CD4-positive, CD25-positive, alpha-beta regulatory T cell (primary cell): ENCODE measurements around the gene LGALS3. TPM values are rescaled to one million over a fixed set of nuclear protein-coding genes. Genes with fewer than 3 reads are reported as not detected.
A peak's percentile ranks its signal among the peaks of the same experiment; 100 is the strongest.

Source experiments
- ATAC-seq, 2 donors: fragments of 150-1000 bp; cut with Tn5 transposase; one replicate each; pipeline ENCODE4 v1.10.0; 2021; ENCODE audit warnings: low read depth in 2 of 2, moderate number of reproducible peaks in 2 of 2, moderate library complexity in 1 of 2
- DNase-seq, 3 donors: peaks; one replicate each; pipeline versions ENCODE4 v3.0.0 to v3.0.0-alpha.2; 2012 to 2022; ENCODE audit warnings: mixed read lengths in 1 of 3
- H3K27ac ChIP-seq: one replicate; pipeline ENCODE4 v1.7.0; 2013; ENCODE audit warnings: mild to moderate bottlenecking, low read length; ENCODE audit not compliant: insufficient read depth, poor library complexity, severe bottlenecking
- H3K27me3 ChIP-seq: one replicate; pipeline ENCODE4 v1.7.0; 2013; ENCODE audit warnings: low read length; ENCODE audit not compliant: control insufficient read depth, insufficient read depth
- H3K36me3 ChIP-seq: one replicate; pipeline ENCODE4 v1.7.0; 2013; ENCODE audit warnings: mild to moderate bottlenecking, low read length, moderate library complexity; ENCODE audit not compliant: control insufficient read depth, insufficient read depth
- H3K4me1 ChIP-seq: 2 replicates; pipeline ENCODE4 v1.7.0; 2013; ENCODE audit warnings: mild to moderate bottlenecking, low read length; ENCODE audit not compliant: insufficient read depth, control insufficient read depth, poor library complexity, severe bottlenecking
- H3K4me3 ChIP-seq: one replicate; pipeline ENCODE4 v1.7.0; 2013; ENCODE audit warnings: low read depth, mild to moderate bottlenecking, low read length, moderate library complexity
- H3K9me3 ChIP-seq, 2 experiments: 1 replicate in 1 of 2; 2 replicates in 1 of 2; pipeline ENCODE4 v1.7.0; 2013; ENCODE audit warnings: low read length in 2 of 2, mild to moderate bottlenecking in 1 of 2, moderate library complexity in 1 of 2; ENCODE audit not compliant: control insufficient read depth in 2 of 2
- H3K27ac Mint-ChIP-seq, 3 donors: one replicate each; pipeline ENCODE4 v1.8.0; 2020 to 2022; ENCODE audit warnings: mild to moderate bottlenecking in 3 of 3, mixed read lengths in 3 of 3, moderate library complexity in 2 of 3
- H3K27me3 Mint-ChIP-seq: one replicate; pipeline ENCODE4 v1.8.0; 2022; ENCODE audit warnings: mild to moderate bottlenecking, mixed read lengths
- H3K36me3 Mint-ChIP-seq: one replicate; pipeline ENCODE4 v1.8.0; 2020; ENCODE audit warnings: mixed read lengths
- H3K4me1 Mint-ChIP-seq, 4 donors: one replicate each; pipeline ENCODE4 v1.8.0; 2020 to 2022; ENCODE audit warnings: mixed read lengths in 4 of 4, mild to moderate bottlenecking in 1 of 4
- H3K4me3 Mint-ChIP-seq, 4 donors: one replicate each; pipeline ENCODE4 v1.8.0; 2020 to 2022; ENCODE audit warnings: mild to moderate bottlenecking in 4 of 4, mixed read lengths in 4 of 4, moderate library complexity in 3 of 4
- H3K9me3 Mint-ChIP-seq, 7 donors: one replicate each; pipeline ENCODE4 v1.8.0; 2020 to 2022; ENCODE audit warnings: mixed read lengths in 7 of 7, mild to moderate bottlenecking in 3 of 7, moderate library complexity in 2 of 7
- polyA plus RNA-seq, 4 donors: library from polyadenylated mRNA; unstranded; fragments of 300-500 nt; fragmentation: Illumina TruSeq; gene quantifications; one replicate each; pipeline ENCODE4 v1.2.3, GENCODE V29; 2021
- total RNA-seq: library from RNA; stranded (reverse); gene quantifications from one replicate; pipeline ENCODE4 v1.2.3, GENCODE V29; 2022

LGALS3 gene
- total and polyA plus RNA-seq, 5 donors from 2014 or later = 58.6 to 313 (median 182) TPM

DNA sequence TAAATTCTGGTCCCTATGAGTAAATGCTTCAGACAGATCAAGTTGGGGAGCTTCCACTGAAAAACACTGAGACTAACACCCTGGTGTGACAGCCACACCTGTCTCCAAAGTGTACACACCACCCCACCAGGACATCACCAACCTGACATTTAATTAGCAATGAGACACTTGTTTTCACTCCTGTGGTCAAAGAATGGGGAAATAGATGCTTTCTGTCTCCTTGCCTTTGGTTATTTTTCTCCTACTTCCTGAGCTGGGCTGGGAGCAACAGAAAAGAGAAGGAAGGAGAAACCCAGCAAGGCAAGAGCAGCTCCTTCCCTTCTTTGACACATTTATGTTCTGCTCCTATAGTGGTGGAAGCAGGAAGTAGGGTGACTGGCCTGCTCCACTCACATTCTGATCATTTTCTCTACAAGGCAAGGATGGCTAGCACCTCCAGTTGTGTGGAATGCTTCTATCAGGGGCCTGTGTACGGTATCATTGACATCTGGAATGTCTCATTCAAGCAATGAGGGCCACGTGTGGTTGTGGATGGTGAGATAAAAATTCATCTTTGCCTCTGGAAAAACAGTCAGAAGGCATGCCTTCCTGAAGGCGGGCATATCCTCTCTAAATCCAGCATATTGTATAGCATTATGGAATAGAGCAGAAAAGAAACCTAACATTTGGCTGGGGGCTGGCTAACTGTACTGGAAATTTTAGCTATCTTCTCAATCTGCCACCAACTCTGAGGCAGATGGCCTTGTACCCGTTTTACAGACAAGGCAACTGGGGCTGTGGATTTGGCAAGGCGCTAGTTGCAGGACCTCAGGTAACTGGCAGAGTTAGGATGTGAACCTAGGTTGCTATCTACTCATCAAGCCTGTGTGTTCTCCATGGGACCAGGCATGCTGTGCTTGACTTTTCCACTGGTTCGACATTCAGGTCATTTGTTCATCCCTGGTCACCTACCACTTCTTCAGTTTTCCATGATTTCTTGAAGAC lies 24.8 kb upstream of the LGALS3 start:
- no peak for ATAC-seq
- peaks cover 4% of the 10 kb centered on the region for H3K36me3 Mint-ChIP-seq
- H3K27ac ChIP-seq = peak overlapping the region; percentile 86
- peaks cover 2 to 5% of the 10 kb centered on the region in 2 experiments for H3K9me3 ChIP-seq
- H3K4me1 ChIP-seq = peaks cover 53% of the 10 kb centered on the region
- peak overlapping the region; percentile 61 for H3K4me3 ChIP-seq
- H3K4me1 Mint-ChIP-seq = peaks cover 37 to 67% (median 54%) of the 10 kb centered on the region in 4 donors
- no peaks in the 10 kb centered on the region for H3K27me3 ChIP-seq
- peaks cover 0 to 8% (median 3%) of the 10 kb centered on the region in 7 donors for H3K9me3 Mint-ChIP-seq
- peak overlapping the region; percentile 98 to 99 (median 98) for H3K27ac Mint-ChIP-seq
- H3K27me3 Mint-ChIP-seq = no peaks in the 10 kb centered on the region
- peak in 1 of 3 donors; percentile 57 for DNase-seq
- H3K4me3 Mint-ChIP-seq = peak overlapping the region in 3 of 4 donors; percentile 49 to 76 (median 52)
- no peaks in the 10 kb centered on the region for H3K36me3 ChIP-seq

- ATAC-seq = no peak
- Mint-ChIP-seq H3K27ac (peak overlapping the region in 2 of 3 donors; percentile 82 to 94), H3K27me3 (no peaks in the 10 kb centered on the region), H3K36me3 (peaks cover 4% of the 10 kb centered on the region), H3K4me1 (peaks cover 32 to 53% (median 45%) of the 10 kb centered on the region in 4 donors), H3K9me3 (peaks cover 0 to 8% (median 3%) of the 10 kb centered on the region in 7 donors), H3K4me3 (peak overlapping the region in 1 of 4 donors; percentile 69)
- Histone ChIP-seq H3K36me3 (no peaks in the 10 kb centered on the region), H3K4me3 (no peak overlapping the region), H3K27me3 (no peaks in the 10 kb centered on the region), H3K4me1 (peaks cover 52% of the 10 kb centered on the region), H3K27ac (no peak overlapping the region), H3K9me3 (peaks cover 2 to 5% of the 10 kb centered on the region in 2 experiments)
- no peak for DNase-seq
These were observed 23.1 kb upstream of the LGALS3 start for GRCh38 chr14:55105991-55106390.

- Mint-ChIP-seq H3K36me3 (peaks cover 4% of the 10 kb centered on the region), H3K27ac (peak overlapping the region; percentile 87 to 88 (median 88)), H3K9me3 (peaks cover 0 to 8% (median 3%) of the 10 kb centered on the region in 7 donors), H3K4me1 (peaks cover 22 to 37% (median 34%) of the 10 kb centered on the region in 4 donors), H3K4me3 (peak overlapping the region; percentile 13 to 84 (median 38)), H3K27me3 (no peaks in the 10 kb centered on the region)
- DNase-seq = peak in 2 of 3 donors; percentile 24 to 72
- no peaks in the 10 kb centered on the region for H3K27me3 ChIP-seq
- peak overlapping the region; percentile 55 for H3K27ac ChIP-seq
- H3K9me3 ChIP-seq = peaks cover 2 to 5% of the 10 kb centered on the region in 2 experiments
- ATAC-seq = peak; percentile 65 to 78
- peaks cover 32% of the 10 kb centered on the region for H3K4me1 ChIP-seq
- H3K36me3 ChIP-seq = no peaks in the 10 kb centered on the region
- peak overlapping the region; percentile 30 for H3K4me3 ChIP-seq
These were observed 21.1 kb upstream of the LGALS3 start for GRCh38 chr14:55107766-55108554.

DNA sequence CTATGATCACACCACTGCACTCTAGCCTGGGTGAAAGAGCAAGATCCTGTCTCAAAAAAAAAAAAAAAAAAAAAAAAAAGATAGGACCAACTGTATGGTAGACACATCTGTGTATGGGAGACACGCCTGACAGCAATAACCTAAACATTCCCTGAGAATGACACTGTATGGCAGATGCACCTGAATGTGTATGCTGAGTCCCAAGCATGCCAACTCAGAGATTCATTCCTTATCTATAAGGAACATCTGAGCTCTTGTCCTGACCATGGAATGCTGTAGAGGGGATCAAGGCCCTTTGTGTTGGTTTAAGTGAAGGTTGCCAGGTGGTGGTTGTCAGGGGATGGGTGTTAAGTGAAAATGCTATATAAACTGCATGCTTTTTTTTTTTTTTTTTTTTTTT lies 19.2 kb upstream of the LGALS3 start:
- Mint-ChIP-seq H3K9me3 (peaks cover 0 to 2% (median 0%) of the 10 kb centered on the region in 7 donors), H3K27ac (no peak overlapping the region), H3K36me3 (no peaks in the 10 kb centered on the region), H3K4me1 (peaks cover 9 to 22% (median 18%) of the 10 kb centered on the region in 4 donors), H3K27me3 (no peaks in the 10 kb centered on the region), H3K4me3 (no peak overlapping the region)
- H3K36me3 ChIP-seq = no peaks in the 10 kb centered on the region
- H3K9me3 ChIP-seq = no peaks in the 10 kb centered on the region
- ATAC-seq (no peak), DNase-seq (no peak)
- H3K27me3 ChIP-seq = no peaks in the 10 kb centered on the region
- peaks cover 15% of the 10 kb centered on the region for H3K4me1 ChIP-seq
- H3K27ac ChIP-seq = no peak overlapping the region
- no peak overlapping the region for H3K4me3 ChIP-seq

DNA sequence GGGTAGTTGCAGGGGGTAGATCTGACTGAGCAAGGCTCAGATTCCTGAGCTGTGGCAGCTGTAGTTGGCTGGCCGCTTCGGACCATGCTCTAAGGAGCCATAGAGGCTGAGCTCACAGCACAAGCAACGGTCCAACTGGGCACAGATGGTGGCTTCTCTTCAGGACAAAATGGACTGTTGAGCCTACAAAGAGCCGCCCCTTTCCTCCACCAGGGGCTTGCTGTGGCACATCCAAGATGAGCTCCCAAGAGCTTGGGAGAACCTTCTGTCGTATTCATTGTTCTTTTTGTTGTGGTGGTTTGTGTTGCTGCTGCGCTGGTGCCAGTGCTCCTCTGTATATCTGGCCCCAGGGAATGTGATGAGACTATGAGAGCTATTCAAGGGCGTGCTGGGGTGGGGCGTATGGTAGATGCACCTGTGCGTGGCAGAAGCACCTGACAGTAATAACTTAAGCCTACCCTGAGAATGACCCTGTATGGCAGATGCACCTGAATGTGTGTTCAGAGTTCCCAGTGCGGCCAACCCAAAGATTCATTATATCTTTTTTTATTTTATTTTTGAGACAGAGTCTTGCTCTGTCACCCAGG lies 17.8 kb upstream of the LGALS3 start:
- H3K9me3 ChIP-seq = no peaks in the 10 kb centered on the region
- Mint-ChIP-seq H3K27me3 (peaks cover 4% of the 10 kb centered on the region), H3K4me3 (no peak overlapping the region), H3K27ac (no peak overlapping the region), H3K9me3 (peaks cover 0 to 2% (median 0%) of the 10 kb centered on the region in 7 donors), H3K4me1 (peaks cover 9 to 16% (median 13%) of the 10 kb centered on the region in 4 donors), H3K36me3 (no peaks in the 10 kb centered on the region)
- no peaks in the 10 kb centered on the region for H3K36me3 ChIP-seq
- no peak overlapping the region for H3K4me3 ChIP-seq
- no peak overlapping the region for H3K27ac ChIP-seq
- no peak for DNase-seq
- no peaks in the 10 kb centered on the region for H3K27me3 ChIP-seq
- H3K4me1 ChIP-seq = peaks cover 15% of the 10 kb centered on the region
- ATAC-seq = no peak

- H3K27ac ChIP-seq = no peak overlapping the region
- Mint-ChIP-seq H3K27ac (no peak overlapping the region), H3K4me1 (peaks cover 2 to 6% (median 4%) of the 10 kb centered on the region in 4 donors), H3K9me3 (peaks cover 0 to 2% (median 0%) of the 10 kb centered on the region in 7 donors), H3K36me3 (no peaks in the 10 kb centered on the region), H3K4me3 (no peak overlapping the region), H3K27me3 (peaks cover 4% of the 10 kb centered on the region)
- ATAC-seq (no peak), DNase-seq (no peak)
- no peaks in the 10 kb centered on the region for H3K9me3 ChIP-seq
- no peaks in the 10 kb centered on the region for H3K36me3 ChIP-seq
- H3K4me1 ChIP-seq = no peaks in the 10 kb centered on the region
- no peak overlapping the region for H3K4me3 ChIP-seq
- no peaks in the 10 kb centered on the region for H3K27me3 ChIP-seq
These were observed 14.3 kb upstream of the LGALS3 start for GRCh38 chr14:55114720-55115119.

GRCh38 chr14:55115460-55115859 lies 13.6 kb upstream of the LGALS3 start:
- no peaks in the 10 kb centered on the region for H3K27me3 ChIP-seq
- no peaks in the 10 kb centered on the region for H3K9me3 ChIP-seq
- H3K9me3 Mint-ChIP-seq = peaks cover 0 to 2% (median 0%) of the 10 kb centered on the region in 7 donors
- H3K4me1 Mint-ChIP-seq = peaks cover 2 to 6% (median 4%) of the 10 kb centered on the region in 4 donors
- H3K27ac ChIP-seq = no peak overlapping the region
- no peaks in the 10 kb centered on the region for H3K36me3 Mint-ChIP-seq
- H3K27me3 Mint-ChIP-seq = peaks cover 4% of the 10 kb centered on the region
- no peak overlapping the region for H3K4me3 Mint-ChIP-seq
- ATAC-seq = no peak
- no peak for DNase-seq
- H3K4me3 ChIP-seq = no peak overlapping the region
- H3K27ac Mint-ChIP-seq = no peak overlapping the region
- no peaks in the 10 kb centered on the region for H3K36me3 ChIP-seq
- H3K4me1 ChIP-seq = no peaks in the 10 kb centered on the region
